GM19099 (cell line): ENCODE measurements around the gene ZCWPW1.

ENCODE experiments used
- POLR2A ChIP-seq: IDR thresholded peaks from 3 replicates; pipeline ENCODE4 v1.6.1; 2011; ENCODE audit warnings: low read depth; ENCODE audit not compliant: insufficient read length; ENCODE audit errors: extremely low read depth

Gene ZCWPW1

DNA sequence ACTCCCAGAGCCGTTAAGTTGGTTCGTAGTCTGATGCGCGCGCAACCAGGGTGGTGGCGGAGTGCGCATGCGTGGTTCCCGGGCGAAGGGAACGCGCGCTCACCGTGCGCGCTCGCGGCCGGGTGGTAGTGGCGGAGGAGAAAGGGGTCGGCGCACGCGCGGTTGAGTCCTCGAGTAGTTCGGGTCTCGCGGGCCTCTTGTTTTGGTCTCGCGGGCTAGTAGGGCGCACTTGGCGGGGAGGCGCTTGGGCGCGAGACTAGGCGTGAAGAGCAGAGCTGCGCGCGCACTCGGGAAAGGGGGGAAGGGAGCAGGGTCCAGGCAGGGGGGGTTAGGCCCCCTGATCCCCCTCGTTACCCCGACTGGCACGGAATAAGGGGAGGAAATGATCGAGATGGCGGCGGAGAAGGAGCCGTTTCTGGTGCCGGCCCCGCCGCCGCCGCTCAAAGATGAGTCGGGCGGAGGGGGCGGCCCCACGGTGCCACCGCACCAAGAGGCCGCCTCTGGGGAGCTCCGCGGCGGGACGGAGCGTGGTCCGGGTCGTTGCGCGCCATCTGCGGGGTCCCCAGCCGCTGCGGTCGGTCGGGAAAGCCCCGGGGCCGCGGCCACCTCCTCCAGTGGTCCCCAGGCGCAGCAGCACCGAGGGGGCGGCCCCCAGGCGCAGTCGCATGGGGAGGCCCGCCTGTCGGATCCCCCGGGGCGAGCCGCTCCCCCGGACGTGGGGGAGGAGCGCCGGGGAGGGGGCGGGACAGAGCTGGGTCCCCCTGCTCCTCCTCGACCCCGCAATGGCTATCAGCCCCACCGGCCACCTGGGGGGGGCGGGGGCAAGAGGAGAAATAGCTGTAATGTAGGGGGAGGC is 1.4 kb upstream of the ZCWPW1 start, which contains the start of gene MEPCE:
TSS of gene MEPCE (plus strand) at position 195 of the 856 bp plus-strand sequence. CDS start at position 383, 188 bp downstream.
- peak; percentile 62 for TF ChIP-seq POLR2A

DNA sequence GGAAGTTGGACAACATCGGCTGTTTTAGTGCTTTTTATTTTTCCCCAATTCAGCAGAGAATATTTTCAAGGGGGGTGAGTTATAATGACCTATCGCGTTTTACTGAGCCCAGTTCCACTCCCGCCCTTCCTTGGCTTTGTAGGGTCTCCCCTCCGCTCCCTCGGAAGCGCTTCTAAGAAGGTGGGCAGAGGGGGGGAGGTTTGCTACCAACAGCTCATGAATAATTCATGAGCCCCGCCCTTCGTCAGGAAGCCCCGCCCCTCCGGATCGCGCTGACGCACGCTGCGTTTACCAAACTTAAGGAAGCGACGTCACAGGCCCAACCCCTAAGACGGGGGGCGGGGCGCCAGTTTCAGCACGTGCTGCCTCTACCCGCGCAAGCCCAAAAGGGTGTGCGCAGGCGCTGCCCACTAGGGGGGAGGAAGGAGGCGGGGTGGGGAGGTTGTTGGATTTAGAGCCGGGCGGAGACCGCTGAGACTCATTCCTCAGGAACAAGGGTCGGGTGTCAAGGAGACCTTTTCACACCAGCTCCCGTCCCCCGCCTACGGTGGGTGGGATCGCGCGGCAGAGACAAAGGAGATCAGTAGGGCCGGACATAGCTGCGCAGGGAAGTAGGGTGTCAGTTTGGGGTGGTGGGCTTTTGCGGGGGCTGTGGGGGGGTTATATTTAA is 599 bp upstream of the ZCWPW1 start:
- peak; percentile 86 for TF ChIP-seq POLR2A

DNA sequence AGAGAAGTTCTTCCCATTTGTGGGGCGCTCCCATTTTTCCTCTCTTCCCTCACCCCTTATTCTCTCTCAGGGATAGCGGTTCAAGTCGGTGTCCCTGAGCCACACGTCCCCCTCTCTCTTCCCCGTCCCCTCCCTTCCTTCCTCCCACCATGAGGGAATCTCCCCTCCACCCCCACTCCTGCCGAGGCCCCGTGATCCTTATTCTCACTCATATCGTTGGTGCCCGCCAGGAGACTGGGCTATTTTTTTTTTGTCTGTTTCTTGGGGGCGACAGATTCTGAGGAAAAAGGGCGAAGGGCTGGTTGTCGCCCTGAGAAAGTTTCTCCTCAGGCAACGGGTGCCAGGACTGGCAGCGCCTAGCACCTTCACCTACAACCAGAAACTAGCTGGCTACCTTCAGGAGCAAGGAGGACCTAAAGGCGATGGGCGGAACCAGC is 723 bp downstream of the ZCWPW1 start:
- TF ChIP-seq POLR2A, result no peak

DNA sequence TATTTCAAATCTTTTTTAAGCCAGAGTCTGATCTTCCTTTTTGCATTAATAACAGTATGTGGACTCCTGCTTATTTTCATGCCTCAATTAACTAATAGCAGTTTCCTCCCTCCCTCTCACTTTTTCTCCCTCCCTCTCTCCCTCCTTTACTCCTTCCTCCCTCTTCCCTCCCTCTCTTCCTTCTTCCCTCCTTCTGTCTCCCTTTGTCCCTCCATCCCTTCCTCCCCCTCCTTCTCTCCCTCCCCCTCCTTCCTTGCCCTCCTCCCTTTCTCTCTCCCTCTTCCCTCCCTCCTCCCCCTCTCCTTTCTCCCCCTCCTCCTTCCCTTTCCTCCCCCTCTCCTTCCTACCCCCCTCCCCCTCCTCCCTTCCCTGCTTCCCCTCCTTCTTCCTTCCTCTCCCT is 2.0 kb downstream of the ZCWPW1 start:
- TF ChIP-seq POLR2A, result no peak

DNA sequence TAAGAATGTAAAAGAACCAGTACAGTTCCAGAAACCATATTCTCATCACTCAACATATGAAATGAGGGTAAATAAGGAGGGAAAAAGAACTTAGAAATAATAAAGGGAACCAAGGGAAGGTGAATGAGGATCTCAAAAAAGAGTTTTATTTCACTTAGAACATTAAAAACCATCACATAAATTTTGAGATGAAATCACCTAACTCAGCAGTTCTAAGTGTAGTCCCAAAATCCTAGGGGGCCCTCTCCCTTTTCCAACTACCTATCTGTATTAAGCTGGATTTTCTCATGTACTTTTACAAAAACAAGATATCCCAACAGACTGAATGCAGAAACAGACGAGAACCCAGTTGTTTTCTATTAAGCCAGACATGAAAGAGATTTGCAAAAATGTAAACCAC is 3.2 kb downstream of the ZCWPW1 start:
- no peak for TF ChIP-seq POLR2A

DNA sequence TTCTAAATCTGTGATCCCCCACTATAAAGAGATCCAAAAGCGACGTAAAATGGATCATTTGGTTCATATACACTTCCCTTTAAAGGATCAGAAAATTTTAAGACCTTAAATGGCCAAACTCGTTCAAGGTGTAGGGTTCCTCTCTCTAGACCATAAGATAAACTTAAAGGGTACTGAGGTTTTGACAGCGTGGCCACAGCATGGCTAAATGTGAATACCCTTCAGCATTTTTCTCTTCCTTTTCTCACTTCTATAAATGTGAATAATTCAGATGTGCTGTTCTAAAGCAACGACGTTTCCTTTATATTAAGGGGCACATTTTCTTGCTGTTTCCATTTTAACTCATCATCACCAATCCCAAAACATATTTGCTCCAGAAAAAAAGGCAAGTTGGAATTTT is 5.2 kb downstream of the ZCWPW1 start:
- TF ChIP-seq POLR2A, result no peak

DNA sequence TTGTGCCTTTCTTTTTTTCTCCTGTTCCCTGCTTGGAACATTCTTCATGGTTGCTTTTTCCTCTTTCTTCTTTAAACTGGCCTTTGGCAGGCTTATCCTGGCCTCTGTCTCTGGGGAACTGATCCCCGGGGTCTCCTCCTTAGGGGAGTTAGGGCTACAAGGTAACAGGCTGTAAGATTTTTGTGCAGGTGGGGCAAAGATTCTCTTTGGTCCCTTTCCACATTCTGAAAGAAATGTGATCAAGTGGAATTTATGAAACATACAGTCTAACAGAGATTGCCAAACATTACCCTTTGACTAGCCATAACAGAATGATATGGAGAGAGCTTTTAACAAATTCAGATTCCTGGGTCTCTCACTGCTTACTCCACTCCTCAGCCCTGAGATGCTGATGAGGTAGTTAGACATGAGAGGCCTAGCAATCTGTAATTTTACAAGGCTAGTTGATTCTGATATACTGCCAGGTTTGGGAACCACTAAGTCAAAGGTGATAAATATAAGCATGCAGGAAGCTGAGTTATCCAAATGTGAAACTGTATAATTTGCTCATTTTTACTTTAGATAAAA is 8.8 kb downstream of the ZCWPW1 start:
- TF ChIP-seq POLR2A, result no peak

DNA sequence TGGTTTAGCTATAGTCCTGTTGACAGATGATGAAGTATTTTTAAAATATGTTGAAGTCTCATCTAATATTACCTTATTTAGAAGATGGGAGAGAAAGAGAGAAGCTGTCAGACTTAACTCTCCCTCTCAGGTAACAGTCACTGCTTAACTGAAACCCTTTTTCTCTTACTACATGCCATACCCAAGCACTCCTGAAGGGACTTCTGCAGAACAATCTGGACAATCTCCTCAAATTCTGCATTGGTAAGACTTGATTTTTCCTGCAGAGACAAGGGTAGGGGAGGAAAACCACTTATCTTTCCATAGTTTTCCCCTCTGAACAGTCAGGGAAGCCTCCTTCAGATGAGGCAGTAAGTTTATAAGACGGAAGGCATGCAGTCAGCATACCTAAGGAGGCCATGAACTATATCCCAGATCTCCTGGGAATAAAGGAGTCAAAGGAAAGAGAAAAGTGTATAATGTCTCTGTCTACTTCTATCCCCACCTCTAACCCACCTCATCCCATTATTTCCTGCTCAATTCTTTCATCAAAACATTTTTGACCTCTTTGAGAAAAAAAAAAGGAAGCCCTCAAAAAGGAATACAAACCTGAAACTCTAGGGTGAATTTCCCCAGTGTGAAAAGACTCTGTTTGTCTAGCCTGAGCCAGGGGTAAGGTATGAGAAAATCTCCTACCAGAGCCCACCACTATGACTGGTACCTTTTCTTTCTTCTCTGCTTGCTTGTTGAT is 9.4 kb downstream of the ZCWPW1 start:
- no peak for TF ChIP-seq POLR2A

DNA sequence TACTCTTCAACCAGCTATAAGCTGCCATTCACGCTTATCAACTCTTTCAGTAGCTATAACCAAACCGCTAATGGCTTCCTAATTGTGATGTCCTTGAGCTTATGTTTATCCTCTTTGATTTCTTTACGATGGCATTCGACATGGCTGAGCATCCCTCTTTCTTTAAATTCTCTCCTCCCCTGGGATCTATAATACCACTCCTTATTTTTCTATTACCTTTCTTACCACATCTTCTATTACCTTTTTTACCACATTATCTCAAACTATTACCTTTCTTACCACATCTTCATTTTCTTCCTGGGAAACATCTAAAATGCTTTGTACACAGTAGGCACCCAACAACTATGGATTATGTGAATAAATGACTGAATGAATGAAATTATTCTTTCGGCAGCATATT is 13.1 kb downstream of the ZCWPW1 start:
- no peak for TF ChIP-seq POLR2A

DNA sequence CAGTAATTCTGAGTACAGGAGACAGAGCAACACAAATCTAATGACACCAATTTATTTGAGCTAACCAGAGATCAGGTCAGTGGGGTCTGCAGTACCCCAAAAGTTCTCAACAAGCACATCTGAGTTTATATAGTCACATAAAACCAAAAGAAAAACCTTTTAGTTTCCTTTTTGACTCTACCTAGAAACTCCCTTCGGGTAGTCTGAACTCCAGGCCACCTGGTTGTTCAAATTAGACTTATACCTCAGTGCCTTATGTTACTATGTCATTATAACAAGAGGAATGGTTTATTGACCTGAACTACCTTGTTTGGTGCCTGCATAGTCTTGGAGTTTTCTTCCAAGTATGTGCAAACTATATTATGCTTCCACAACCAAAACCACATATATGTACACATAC is 14.6 kb downstream of the ZCWPW1 start:
- no peak for TF ChIP-seq POLR2A

DNA sequence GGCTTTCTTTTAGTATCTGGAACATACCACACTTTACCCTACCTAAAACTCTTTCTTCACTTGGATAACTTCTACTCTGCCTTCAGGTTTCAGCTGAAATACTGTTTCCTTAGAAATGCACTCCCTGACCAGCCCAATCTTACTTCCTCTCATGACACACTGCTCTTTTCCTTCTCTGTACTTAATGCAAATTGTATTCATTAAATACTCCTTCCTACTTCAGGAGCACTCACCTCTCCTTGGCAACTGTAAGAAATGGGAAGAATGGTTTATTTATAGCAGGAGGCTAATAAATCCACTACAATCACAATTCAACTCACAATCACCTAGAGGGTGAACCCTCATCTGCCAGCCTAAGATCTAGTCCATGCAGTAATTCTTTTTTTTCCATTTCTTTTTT is 15.2 kb downstream of the ZCWPW1 start:
- no peak for TF ChIP-seq POLR2A

DNA sequence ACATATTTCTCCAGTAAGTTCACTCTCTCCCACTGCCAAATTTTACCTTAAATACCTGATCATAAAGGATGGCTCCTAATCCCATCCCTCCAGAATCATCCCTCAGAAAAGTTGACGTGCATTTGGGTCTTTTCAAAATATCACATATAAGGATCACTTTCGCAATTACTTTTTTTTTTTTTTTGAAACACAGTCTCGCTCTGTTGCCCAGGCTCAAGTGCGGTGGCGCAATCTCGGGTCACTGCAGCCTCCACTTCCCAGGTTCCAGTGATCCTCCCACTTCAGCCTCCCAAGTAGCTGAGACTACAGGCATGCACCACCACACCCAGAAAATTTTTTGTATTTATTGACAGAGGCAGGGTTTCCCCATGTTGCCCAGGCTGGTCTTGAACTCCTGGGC is 17.4 kb downstream of the ZCWPW1 start:
- TF ChIP-seq POLR2A, result no peak

DNA sequence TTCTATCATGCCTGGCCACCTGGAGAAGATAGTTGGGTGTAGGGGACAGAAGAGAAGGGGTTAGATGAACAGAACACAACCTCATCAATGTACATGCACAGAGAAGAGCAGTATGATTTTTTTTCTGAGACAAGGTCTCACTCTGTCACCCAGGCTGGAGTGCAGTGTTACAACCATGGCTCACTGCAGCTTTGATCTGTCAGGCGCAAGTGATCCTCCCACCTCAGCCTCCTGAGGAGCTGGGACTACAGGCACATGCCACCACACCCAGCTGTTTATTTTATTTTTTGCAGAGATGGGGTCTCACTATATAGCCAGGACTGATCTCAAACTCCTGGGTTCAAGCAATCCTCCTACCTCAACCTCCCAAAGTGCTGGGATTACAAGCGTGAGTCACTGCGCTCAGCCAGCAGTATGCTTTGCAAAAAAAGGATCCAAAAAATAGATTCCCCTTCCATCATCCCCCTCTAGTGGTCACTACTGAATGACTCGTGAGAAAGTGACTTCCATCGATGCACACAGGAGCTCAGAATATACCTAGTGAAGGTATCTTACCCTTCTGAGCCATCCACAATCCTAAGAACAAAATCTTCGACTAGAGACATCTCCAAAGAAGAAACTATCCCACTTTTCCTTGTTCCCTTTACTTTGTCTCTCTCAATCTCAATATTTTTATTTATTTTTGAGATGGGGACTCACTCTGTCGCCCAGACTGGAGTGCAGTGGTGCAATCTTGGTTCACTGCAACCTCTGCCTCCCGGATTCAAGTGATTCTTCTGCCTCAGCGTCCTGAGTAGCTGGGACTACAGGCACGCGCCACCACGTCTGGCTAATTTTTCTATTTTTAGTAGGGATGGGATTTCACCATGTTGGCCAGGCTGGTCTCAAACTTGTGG is 21.0 kb downstream of the ZCWPW1 start:
- no peak for TF ChIP-seq POLR2A

DNA sequence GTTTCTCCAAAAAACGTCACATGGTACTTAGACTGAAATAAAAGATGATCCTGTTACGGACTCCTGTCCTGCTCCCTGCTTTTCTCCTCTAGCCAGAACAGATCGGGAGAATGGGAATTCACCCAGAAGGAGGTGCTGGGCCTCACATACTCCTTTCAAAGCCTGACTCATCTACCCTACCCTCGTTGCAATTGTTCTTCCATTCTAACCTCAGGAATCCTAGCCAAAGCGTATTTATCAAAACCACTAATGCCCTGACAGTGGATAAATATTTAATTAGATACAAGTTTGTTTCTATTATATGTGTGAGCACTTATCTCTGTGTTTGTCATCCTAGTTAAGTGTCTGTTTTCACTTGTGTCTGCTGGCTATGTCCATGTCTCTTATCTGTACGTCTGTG is 21.7 kb downstream of the ZCWPW1 start:
- TF ChIP-seq POLR2A, result no peak
